GM19468 (cell line): Measurements from ENCODE around the gene ODAD2.

ENCODE experiments used
- ATAC-seq: cut with Tn5 transposase; IDR thresholded peaks from one replicate; pipeline ENCODE4 v1.9.1; 2021; ENCODE audit warnings: mild to moderate bottlenecking, moderate library complexity, moderate number of reproducible peaks; ENCODE audit not compliant: unreplicated experiment; ENCODE audit errors: extremely low read depth

Gene ODAD2

GRCh38 chr10:27865221-27865635, 133.7 kb downstream of the ODAD2 start:
- no peak for ATAC-seq

- ATAC-seq: no peak
These were observed 137.1 kb downstream of the ODAD2 start for GRCh38 chr10:27861781-27862180.

- no peak for ATAC-seq
These were observed 141.3 kb downstream of the ODAD2 start for GRCh38 chr10:27857616-27858015.

- ATAC-seq: no peak
These were observed 154.7 kb downstream of the ODAD2 start for GRCh38 chr10:27844223-27844622.

- ATAC-seq: no peak
These were observed 160.0 kb downstream of the ODAD2 start for GRCh38 chr10:27838901-27839300.

GRCh38 chr10:27838361-27838760, 160.5 kb downstream of the ODAD2 start:
- ATAC-seq: no peak

GRCh38 chr10:27834476-27834875, 164.4 kb downstream of the ODAD2 start:
- ATAC-seq: no peak

GRCh38 chr10:27833792-27834191, 165.1 kb downstream of the ODAD2 start:
- ATAC-seq: no peak

GRCh38 chr10:27832826-27833225, 166.1 kb downstream of the ODAD2 start:
- ATAC-seq: no peak

GRCh38 chr10:27826369-27826768, 172.5 kb downstream of the ODAD2 start:
- ATAC-seq: no peak

- no peak for ATAC-seq
These were observed 176.6 kb downstream of the ODAD2 start for GRCh38 chr10:27822301-27822700.

- ATAC-seq: no peak
These were observed 178.2 kb downstream of the ODAD2 start for GRCh38 chr10:27820637-27821036.

- no peak for ATAC-seq
These were observed 178.9 kb downstream of the ODAD2 start for GRCh38 chr10:27819781-27820531.

GRCh38 chr10:27816320-27816719, 182.6 kb downstream of the ODAD2 start:
- no peak for ATAC-seq

GRCh38 chr10:27815846-27816245, 183.0 kb downstream of the ODAD2 start:
- no peak for ATAC-seq

GRCh38 chr10:27815261-27815660, 183.6 kb downstream of the ODAD2 start:
- ATAC-seq: no peak

GRCh38 chr10:27805180-27805579, 193.7 kb downstream of the ODAD2 start:
- no peak for ATAC-seq

GRCh38 chr10:27804136-27804535, 194.7 kb downstream of the ODAD2 start:
- ATAC-seq: no peak

GRCh38 chr10:27801171-27801785, 197.6 kb downstream of the ODAD2 start:
- no peak for ATAC-seq

GRCh38 chr10:27799046-27799445, 199.8 kb downstream of the ODAD2 start:
- no peak for ATAC-seq

GRCh38 chr10:27794157-27794556, 204.7 kb downstream of the ODAD2 start:
- no peak for ATAC-seq

- no peak for ATAC-seq
These were observed 206.7 kb downstream of the ODAD2 start for GRCh38 chr10:27792216-27792615.
